H1 (cell line): ENCODE data around the gene WEE1. TPM values are rescaled to one million over a fixed set of nuclear protein-coding genes. Genes with fewer than 3 reads are reported as not detected.

Source experiments
- BCL11A ChIP-seq, 2 experiments: IDR thresholded peaks; one replicate each; pipeline ENCODE4 v1.6.1; 2011; ENCODE audit warnings: low read depth in 2 of 2, low read length in 2 of 2, mild to moderate bottlenecking in 2 of 2
- CHD7 ChIP-seq: fragments of 300-600 bp; sonication (generic); IDR thresholded peaks from 2 replicates; pipeline ENCODE4 v1.7.1; 2012; ENCODE audit warnings: low read length, moderate library complexity, mild to moderate bottlenecking, inconsistent platforms; ENCODE audit not compliant: insufficient replicate concordance
- SP1 ChIP-seq: IDR thresholded peaks from 2 replicates; pipeline ENCODE4 v1.6.1; 2011; ENCODE audit warnings: low read depth, low read length
- polyA plus RNA-seq, 7 experiments: library from polyadenylated mRNA; depleted of rRNA in 3 of 7; stranded (reverse) in 5 of 7; unstranded in 2 of 7; fragments of >200 nt in 5 of 7; fragments of 200-250 nt in 2 of 7; gene quantifications; 1 replicate in 5 of 7; 2 replicates in 1 of 7; 4 replicates in 1 of 7; pipeline versions ENCODE4 v1.2.1 to v1.2.3, GENCODE V29; 2011 to 2013; ENCODE audit warnings: missing spikeins in 2 of 7, mixed read lengths in 2 of 7
- total RNA-seq: library from RNA; stranded (reverse); fragmentation: NEBNext Ultra II Directional; extraction: Animal tissue kit (Norgen Biotek cat#: 25700); gene quantifications from 2 replicates; pipeline ENCODE4 v1.2.1, GENCODE V29; 2021

The WEE1 gene
- total and polyA plus RNA-seq, 2 of the 8 experiments (the other 6 are each of a cell fraction or from before 2014, with no cell fraction given): 40.8 to 120 TPM

- TF ChIP-seq CHD7 (no peak), SP1 (no peak), BCL11A (IDR thresholded peaks at IDR 0.05; ENCODE audit: low read depth in 2 of 2, low read length in 2 of 2) (no peak)
Observed at GRCh38 chr11:9567401-9567800, 6.1 kb upstream of the WEE1 start (continued).
